ENCODE results near the gene SLC4A5.

SLC4A5 gene

DNA sequence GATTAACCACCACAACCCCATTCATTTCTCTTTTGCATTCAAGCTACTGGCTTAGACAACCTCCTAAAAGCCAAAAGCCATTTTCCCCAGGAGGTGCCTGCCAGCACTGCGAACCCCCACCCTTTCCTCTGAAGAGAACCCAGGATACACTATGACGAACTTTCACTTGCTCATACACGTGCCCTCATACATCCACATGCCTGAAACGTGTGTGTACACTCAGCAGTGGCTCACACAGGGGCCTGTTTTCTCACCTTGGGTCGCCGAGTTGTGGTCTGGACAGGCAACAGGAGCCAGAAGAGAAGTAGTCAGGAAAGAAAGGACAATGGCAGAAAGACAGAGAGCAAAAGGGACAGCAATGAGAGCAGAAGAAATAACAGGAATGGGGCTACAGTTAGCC is 29.5 kb upstream of the SLC4A5 start:
- H3K27me3 ChIP-seq (ENCODE audit: insufficient read depth, low read depth) = no peaks in the 10 kb centered on the region
- no peaks in the 10 kb centered on the region for H3K79me2 ChIP-seq (ENCODE audit: insufficient read depth, low read depth)
- TF ChIP-seq, protein P1, sequence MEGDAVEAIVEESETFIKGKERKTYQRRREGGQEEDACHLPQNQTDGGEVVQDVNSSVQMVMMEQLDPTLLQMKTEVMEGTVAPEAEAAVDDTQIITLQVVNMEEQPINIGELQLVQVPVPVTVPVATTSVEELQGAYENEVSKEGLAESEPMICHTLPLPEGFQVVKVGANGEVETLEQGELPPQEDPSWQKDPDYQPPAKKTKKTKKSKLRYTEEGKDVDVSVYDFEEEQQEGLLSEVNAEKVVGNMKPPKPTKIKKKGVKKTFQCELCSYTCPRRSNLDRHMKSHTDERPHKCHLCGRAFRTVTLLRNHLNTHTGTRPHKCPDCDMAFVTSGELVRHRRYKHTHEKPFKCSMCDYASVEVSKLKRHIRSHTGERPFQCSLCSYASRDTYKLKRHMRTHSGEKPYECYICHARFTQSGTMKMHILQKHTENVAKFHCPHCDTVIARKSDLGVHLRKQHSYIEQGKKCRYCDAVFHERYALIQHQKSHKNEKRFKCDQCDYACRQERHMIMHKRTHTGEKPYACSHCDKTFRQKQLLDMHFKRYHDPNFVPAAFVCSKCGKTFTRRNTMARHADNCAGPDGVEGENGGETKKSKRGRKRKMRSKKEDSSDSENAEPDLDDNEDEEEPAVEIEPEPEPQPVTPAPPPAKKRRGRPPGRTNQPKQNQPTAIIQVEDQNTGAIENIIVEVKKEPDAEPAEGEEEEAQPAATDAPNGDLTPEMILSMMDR (conservative IDR thresholded peaks at IDR 0.05; ENCODE audit: low read depth, low read length) = no peak
- H3K9ac ChIP-seq = no peak overlapping the region
- H3K4me2 ChIP-seq = no peak overlapping the region
- H3K27ac ChIP-seq = no peak overlapping the region
- H3K4me3 ChIP-seq (IDR thresholded peaks at IDR 0.05; ENCODE audit: insufficient read depth, low read depth, low read length) = no peak overlapping the region
- no peak overlapping the region for H2AFZ ChIP-seq (ENCODE audit: low read depth)
- no peaks in the 10 kb centered on the region for H3K4me1 ChIP-seq (ENCODE audit: low read depth, poor library complexity, severe bottlenecking)
- H4K20me1 ChIP-seq (ENCODE audit: insufficient read depth) = no peaks in the 10 kb centered on the region
- peaks cover 6% of the 10 kb centered on the region; the same call in 1 of the 2 replicates for H3K36me3 ChIP-seq (ENCODE audit: insufficient read depth)

DNA sequence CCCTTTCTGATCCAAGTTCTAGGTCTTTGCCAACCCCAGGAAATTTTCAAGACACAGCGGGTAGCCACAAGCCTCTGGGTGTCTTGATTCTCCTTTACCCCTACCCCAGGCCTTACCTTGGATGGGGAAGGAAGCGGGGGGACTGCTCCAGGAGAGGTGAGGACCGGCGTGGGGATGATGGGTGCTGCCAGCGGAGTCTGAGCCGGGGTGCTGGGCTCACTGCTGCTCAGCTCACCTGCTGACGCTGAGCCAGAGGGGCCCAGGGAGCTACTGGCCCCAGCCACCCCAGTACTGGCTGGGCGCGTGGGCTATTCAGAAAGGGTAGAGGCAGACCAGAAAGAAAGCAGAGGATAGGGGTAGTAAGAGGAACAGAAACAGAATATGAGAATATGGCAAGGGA is 28.2 kb upstream of the SLC4A5 start:
- Histone ChIP-seq H3K27me3 (ENCODE audit: insufficient read depth, low read depth) (no peaks in the 10 kb centered on the region), H3K36me3 (ENCODE audit: insufficient read depth) (peaks cover 8% of the 10 kb centered on the region; the same call in 1 of the 2 replicates), H3K4me1 (ENCODE audit: low read depth, poor library complexity, severe bottlenecking) (no peaks in the 10 kb centered on the region), H4K20me1 (ENCODE audit: insufficient read depth) (no peaks in the 10 kb centered on the region), H3K4me2 (no peak overlapping the region), H3K27ac (no peak overlapping the region), H2AFZ (ENCODE audit: low read depth) (no peak overlapping the region), H3K4me3 (IDR thresholded peaks at IDR 0.05; ENCODE audit: insufficient read depth, low read depth, low read length) (no peak overlapping the region), H3K9ac (no peak overlapping the region), H3K79me2 (ENCODE audit: insufficient read depth, low read depth) (no peaks in the 10 kb centered on the region)
- TF ChIP-seq, protein P1 (conservative IDR thresholded peaks at IDR 0.05; ENCODE audit: low read depth, low read length) = no peak

DNA sequence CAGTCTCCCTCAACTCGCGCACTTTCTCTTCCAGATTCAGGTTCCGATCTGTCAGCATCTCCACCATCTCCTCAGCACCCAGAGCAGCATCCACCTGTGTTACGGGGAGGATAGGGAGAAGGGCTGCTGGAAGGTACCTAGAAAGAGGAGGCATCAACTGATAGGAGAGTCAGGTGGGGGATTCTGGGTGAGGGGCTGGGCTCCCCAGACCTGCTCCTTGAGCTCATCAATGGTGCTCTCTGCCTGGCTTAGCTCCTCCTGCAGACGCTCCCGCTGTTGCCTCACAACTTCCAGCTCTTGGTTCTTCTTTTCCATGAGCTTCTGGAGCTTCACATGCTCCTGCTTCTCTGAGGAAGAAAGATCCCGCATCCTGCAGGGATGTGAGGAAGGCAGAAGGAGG is 26.8 kb upstream of the SLC4A5 start:
- peaks cover 8% of the 10 kb centered on the region; the same call in 1 of the 2 replicates for H3K36me3 ChIP-seq (ENCODE audit: insufficient read depth)
- no peak overlapping the region for H3K4me3 ChIP-seq (IDR thresholded peaks at IDR 0.05; ENCODE audit: insufficient read depth, low read depth, low read length)
- no peaks in the 10 kb centered on the region for H3K4me1 ChIP-seq (ENCODE audit: low read depth, poor library complexity, severe bottlenecking)
- no peak overlapping the region for H2AFZ ChIP-seq (ENCODE audit: low read depth)
- H3K27me3 ChIP-seq (ENCODE audit: insufficient read depth, low read depth) = no peaks in the 10 kb centered on the region
- TF ChIP-seq, protein P1 (conservative IDR thresholded peaks at IDR 0.05; ENCODE audit: low read depth, low read length) = no peak
- no peaks in the 10 kb centered on the region for H3K79me2 ChIP-seq (ENCODE audit: insufficient read depth, low read depth)
- no peaks in the 10 kb centered on the region for H4K20me1 ChIP-seq (ENCODE audit: insufficient read depth)
- no peak overlapping the region for H3K27ac ChIP-seq
- H3K4me2 ChIP-seq = no peak overlapping the region
- H3K9ac ChIP-seq = no peak overlapping the region

DNA sequence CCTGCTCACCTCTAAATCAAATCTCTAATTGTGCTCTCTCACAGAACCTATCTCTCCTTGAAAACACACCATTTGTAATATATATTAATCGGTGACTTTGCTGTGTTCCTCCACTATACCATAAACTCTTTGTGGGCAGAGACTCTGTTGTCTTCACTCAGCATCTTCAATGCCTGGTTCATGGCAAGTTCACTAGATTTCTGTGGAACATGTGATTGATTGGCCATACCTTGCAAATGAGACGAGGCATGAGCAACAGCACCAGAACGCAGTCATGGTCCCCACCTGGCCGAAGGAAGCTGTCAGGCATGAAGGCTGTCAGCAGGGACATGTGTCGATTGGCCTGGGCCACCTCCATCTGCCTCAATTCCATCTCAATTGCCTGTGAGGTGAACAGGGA is 25.3 kb upstream of the SLC4A5 start:
- Histone ChIP-seq H3K4me1 (ENCODE audit: low read depth, poor library complexity, severe bottlenecking) (no peaks in the 10 kb centered on the region), H2AFZ (ENCODE audit: low read depth) (no peak overlapping the region), H3K27ac (no peak overlapping the region), H3K36me3 (ENCODE audit: insufficient read depth) (peaks cover 8% of the 10 kb centered on the region; the same call in 1 of the 2 replicates), H3K79me2 (ENCODE audit: insufficient read depth, low read depth) (no peaks in the 10 kb centered on the region), H3K4me3 (IDR thresholded peaks at IDR 0.05; ENCODE audit: insufficient read depth, low read depth, low read length) (no peak overlapping the region), H3K27me3 (ENCODE audit: insufficient read depth, low read depth) (no peaks in the 10 kb centered on the region), H3K9ac (no peak overlapping the region), H4K20me1 (ENCODE audit: insufficient read depth) (no peaks in the 10 kb centered on the region), H3K4me2 (no peak overlapping the region)
- TF ChIP-seq, protein P1 (conservative IDR thresholded peaks at IDR 0.05; ENCODE audit: low read depth, low read length) = no peak
